Astrocyte (in vitro differentiated cells and primary cell): ENCODE data around the gene AJAP1. TPM values are rescaled to one million over a fixed set of nuclear protein-coding genes. Genes with fewer than 3 reads are reported as not detected.

Experiments
- DNase-seq: peaks from one replicate; pipeline ENCODE4 v3.0.0-alpha.2; 2010; ENCODE audit warnings: low read depth
- FAIRE-seq: peaks from 2 replicates; lab custom pipeline; 2011; peaks lifted over from hg19 to GRCh38; lab: Jason Lieb, UNC
- H2AFZ ChIP-seq: 2 replicates; pipeline ENCODE4 v1.6.0; 2012; ENCODE audit warnings: low read depth, low read length, inconsistent platforms
- H3K27ac ChIP-seq: 2 replicates; pipeline ENCODE4 v1.5.1; 2011; ENCODE audit warnings: low read depth, low read length, inconsistent platforms
- H3K27me3 ChIP-seq: 2 replicates; pipeline ENCODE4 v1.6.0; 2011; ENCODE audit warnings: low read length, inconsistent platforms; ENCODE audit not compliant: insufficient read depth
- H3K36me3 ChIP-seq: 2 replicates; pipeline ENCODE4 v1.5.1; 2011; ENCODE audit warnings: low read length, inconsistent platforms; ENCODE audit not compliant: insufficient read depth
- H3K4me1 ChIP-seq: 2 replicates; pipeline ENCODE4 v1.5.1; 2011; ENCODE audit warnings: low read length, inconsistent platforms; ENCODE audit not compliant: insufficient read depth
- H3K4me2 ChIP-seq: 2 replicates; pipeline ENCODE4 v1.6.0; 2012; ENCODE audit warnings: low read length, inconsistent platforms
- H3K4me3 ChIP-seq: 2 replicates; pipeline ENCODE4 v1.5.1; 2011; ENCODE audit warnings: low read depth, mild to moderate bottlenecking, low read length, inconsistent platforms; ENCODE audit not compliant: insufficient read depth
- H3K79me2 ChIP-seq: 2 replicates; pipeline ENCODE4 v1.6.0; 2012; ENCODE audit warnings: mild to moderate bottlenecking, low read length, inconsistent platforms; ENCODE audit not compliant: insufficient read depth
- H3K9ac ChIP-seq: 2 replicates; pipeline ENCODE4 v1.6.0; 2012; ENCODE audit warnings: mild to moderate bottlenecking, low read length, inconsistent platforms
- H3K9me3 ChIP-seq: 2 replicates; pipeline ENCODE4 v1.5.1; 2012; ENCODE audit warnings: low read depth, mild to moderate bottlenecking, low read length, inconsistent platforms; ENCODE audit not compliant: insufficient read depth
- H4K20me1 ChIP-seq: 2 replicates; pipeline ENCODE4 v1.6.0; 2012; ENCODE audit warnings: low read length, inconsistent platforms; ENCODE audit not compliant: insufficient read depth
- H3K27ac Mint-ChIP-seq: one replicate; pipeline ENCODE4 v1.8.0; 2021; ENCODE audit warnings: mild to moderate bottlenecking, mixed read lengths; ENCODE audit not compliant: unreplicated experiment
- H3K27me3 Mint-ChIP-seq: one replicate; pipeline ENCODE4 v1.8.0; 2021; ENCODE audit warnings: low read depth, mixed read lengths; ENCODE audit not compliant: unreplicated experiment
- H3K36me3 Mint-ChIP-seq: one replicate; pipeline ENCODE4 v1.8.0; 2021; ENCODE audit warnings: low read depth, mixed read lengths; ENCODE audit not compliant: unreplicated experiment
- H3K4me1 Mint-ChIP-seq: one replicate; pipeline ENCODE4 v1.8.0; 2021; ENCODE audit warnings: low read depth, mixed read lengths; ENCODE audit not compliant: unreplicated experiment
- H3K4me3 Mint-ChIP-seq: one replicate; pipeline ENCODE4 v1.8.0; 2021; ENCODE audit warnings: mild to moderate bottlenecking, moderate library complexity, mixed read lengths; ENCODE audit not compliant: unreplicated experiment
- H3K9me3 Mint-ChIP-seq: one replicate; pipeline ENCODE4 v1.8.0; 2021; ENCODE audit warnings: mild to moderate bottlenecking, mixed read lengths; ENCODE audit not compliant: unreplicated experiment
- EZH2 ChIP-seq: IDR thresholded peaks from 2 replicates; pipeline ENCODE4 v1.6.1; 2012; ENCODE audit warnings: mild to moderate bottlenecking, low read length, inconsistent platforms; ENCODE audit not compliant: insufficient read depth
- total RNA-seq: library from RNA; stranded (reverse); gene quantifications from 2 replicates; pipeline ENCODE4 v1.2.1, GENCODE V29; 2021
- TF ChIP-seq, protein P1 (sequence below): IDR thresholded peaks from 2 replicates; pipeline ENCODE4 v1.5.1; 2011; ENCODE audit warnings: low read depth, mild to moderate bottlenecking, inconsistent platforms, low read length, moderate library complexity; ENCODE audit not compliant: insufficient read depth

Gene AJAP1
- total RNA-seq, 1 donor from 2014 or later, result 0.34 TPM

DNA sequence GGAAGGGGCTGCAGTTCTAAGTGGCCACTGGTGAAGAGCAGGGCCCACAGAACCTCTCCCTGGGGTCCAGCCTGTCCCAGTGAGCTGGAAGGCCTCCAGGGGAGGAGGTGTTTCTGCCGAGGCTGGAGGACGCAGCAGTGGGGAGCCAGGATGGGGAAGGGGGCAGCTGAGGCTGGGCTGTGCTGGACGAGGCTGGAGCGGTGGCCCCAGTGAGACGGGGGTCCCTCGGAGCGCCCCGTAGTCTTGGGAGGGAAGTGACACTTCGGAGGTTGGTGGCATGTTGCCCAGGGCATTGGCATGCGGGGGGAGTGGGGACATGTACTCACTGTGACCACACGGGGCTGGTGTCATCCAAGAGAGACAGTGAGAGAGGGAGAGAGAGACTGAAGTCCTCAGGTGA lies 33.5 kb downstream of the AJAP1 start:
- peaks cover 6% of the 10 kb centered on the region for H3K9me3 ChIP-seq
- Mint-ChIP-seq H3K36me3 (no peaks in the 10 kb centered on the region), H3K27ac (no peak overlapping the region), H3K4me3 (no peak overlapping the region), H3K4me1 (peaks cover 4% of the 10 kb centered on the region), H3K9me3 (no peaks in the 10 kb centered on the region), H3K27me3 (peaks cover 44% of the 10 kb centered on the region)
- no peak overlapping the region for H3K4me3 ChIP-seq
- H3K27ac ChIP-seq, result no peak overlapping the region
- H3K9ac ChIP-seq, result no peak overlapping the region
- H2AFZ ChIP-seq, result no peak overlapping the region
- DNase-seq (no peak), FAIRE-seq (no peak)
- H3K36me3 ChIP-seq, result no peaks in the 10 kb centered on the region
- no peak overlapping the region for H3K4me2 ChIP-seq
- H3K4me1 ChIP-seq, result no peaks in the 10 kb centered on the region
- H3K79me2 ChIP-seq, result no peaks in the 10 kb centered on the region
- no peaks in the 10 kb centered on the region for H4K20me1 ChIP-seq
- no peaks in the 10 kb centered on the region for H3K27me3 ChIP-seq
- TF ChIP-seq EZH2, result no peak
- TF ChIP-seq, protein P1, sequence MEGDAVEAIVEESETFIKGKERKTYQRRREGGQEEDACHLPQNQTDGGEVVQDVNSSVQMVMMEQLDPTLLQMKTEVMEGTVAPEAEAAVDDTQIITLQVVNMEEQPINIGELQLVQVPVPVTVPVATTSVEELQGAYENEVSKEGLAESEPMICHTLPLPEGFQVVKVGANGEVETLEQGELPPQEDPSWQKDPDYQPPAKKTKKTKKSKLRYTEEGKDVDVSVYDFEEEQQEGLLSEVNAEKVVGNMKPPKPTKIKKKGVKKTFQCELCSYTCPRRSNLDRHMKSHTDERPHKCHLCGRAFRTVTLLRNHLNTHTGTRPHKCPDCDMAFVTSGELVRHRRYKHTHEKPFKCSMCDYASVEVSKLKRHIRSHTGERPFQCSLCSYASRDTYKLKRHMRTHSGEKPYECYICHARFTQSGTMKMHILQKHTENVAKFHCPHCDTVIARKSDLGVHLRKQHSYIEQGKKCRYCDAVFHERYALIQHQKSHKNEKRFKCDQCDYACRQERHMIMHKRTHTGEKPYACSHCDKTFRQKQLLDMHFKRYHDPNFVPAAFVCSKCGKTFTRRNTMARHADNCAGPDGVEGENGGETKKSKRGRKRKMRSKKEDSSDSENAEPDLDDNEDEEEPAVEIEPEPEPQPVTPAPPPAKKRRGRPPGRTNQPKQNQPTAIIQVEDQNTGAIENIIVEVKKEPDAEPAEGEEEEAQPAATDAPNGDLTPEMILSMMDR, result no peak

DNA sequence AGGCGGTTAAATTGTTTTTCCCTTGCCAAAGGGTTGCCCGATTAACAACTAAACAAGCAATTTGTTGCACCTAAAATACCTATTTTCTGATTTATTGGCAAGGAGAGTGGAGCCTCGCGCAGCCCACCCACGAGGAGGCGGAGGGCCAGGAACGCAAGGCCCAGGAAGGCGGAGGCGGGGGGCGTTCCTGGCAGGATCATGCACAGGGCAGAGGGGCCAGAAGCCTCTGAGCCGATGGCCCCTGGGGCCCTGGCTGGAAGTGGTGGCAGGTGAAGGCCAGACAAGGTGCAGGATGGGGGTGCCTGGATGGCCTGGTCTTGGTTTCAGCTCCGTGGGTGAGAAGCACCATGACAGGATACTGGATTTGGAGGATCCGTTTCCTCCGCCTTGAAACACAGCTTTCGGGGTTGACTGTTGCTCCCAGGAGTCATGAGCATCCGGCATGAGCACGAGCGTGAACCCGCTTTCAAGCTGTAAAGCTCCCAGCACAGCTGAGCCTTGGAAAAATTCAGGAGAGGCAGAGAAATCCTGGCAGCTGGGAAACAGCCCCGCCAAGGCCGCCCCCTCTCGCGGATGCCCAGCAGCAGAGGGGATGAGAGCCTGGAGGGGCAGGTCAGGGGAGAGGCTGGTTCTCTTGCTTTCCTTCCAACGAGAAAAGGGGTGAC lies 35.0 kb downstream of the AJAP1 start:
- H3K27ac ChIP-seq, result no peak overlapping the region
- TF ChIP-seq EZH2, result no peak
- TF ChIP-seq, protein P1, result no peak
- Mint-ChIP-seq H3K27me3 (peaks cover 39% of the 10 kb centered on the region), H3K4me1 (no peaks in the 10 kb centered on the region), H3K27ac (no peak overlapping the region), H3K9me3 (peaks cover under 1% of the 10 kb centered on the region), H3K4me3 (no peak overlapping the region), H3K36me3 (peaks cover 2% of the 10 kb centered on the region)
- H3K4me2 ChIP-seq, result no peak overlapping the region
- no peak overlapping the region for H2AFZ ChIP-seq
- H3K36me3 ChIP-seq, result no peaks in the 10 kb centered on the region
- no peak for DNase-seq
- H4K20me1 ChIP-seq, result no peaks in the 10 kb centered on the region
- no peak overlapping the region for H3K4me3 ChIP-seq
- peaks cover 6% of the 10 kb centered on the region for H3K9me3 ChIP-seq
- no peak overlapping the region for H3K9ac ChIP-seq
- FAIRE-seq, result no peak
- no peaks in the 10 kb centered on the region for H3K4me1 ChIP-seq
- H3K27me3 ChIP-seq, result no peaks in the 10 kb centered on the region
- H3K79me2 ChIP-seq, result no peaks in the 10 kb centered on the region

DNA sequence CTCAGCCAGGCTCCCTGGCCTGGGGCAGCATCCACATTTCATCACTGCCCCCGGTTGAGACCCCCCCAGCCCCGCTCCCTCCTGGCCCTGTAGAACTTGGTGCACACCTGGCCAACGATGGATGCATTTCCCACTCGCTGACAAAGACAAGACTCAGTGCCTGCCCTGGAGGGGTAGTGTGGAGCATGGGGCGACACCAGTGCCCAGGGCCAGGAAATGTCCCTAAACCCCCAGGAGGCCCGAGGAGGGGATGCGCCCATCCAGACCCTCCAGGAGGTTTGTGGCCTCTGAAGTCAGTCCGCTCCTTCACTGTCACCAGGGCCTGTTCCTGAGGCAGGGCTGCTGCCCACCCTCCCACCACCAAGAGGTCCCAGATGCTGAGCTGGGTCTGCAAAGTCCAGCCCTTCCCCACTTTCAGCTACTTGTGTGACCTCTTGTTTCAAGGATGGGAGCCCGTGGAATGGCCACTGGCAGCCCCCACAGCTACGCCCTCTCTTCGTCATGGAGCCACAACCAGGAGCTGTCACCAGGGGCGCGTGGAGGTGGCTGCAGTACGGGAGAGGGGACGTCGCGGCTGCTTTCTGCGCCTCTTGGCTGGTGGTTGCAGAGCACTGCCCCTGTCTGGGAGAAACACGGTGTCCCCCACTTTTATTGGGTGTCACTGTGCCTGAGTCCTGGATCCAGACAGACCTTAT lies 35.7 kb downstream of the AJAP1 start:
- no peaks in the 10 kb centered on the region for H3K79me2 ChIP-seq
- Mint-ChIP-seq H3K9me3 (peaks cover 5% of the 10 kb centered on the region), H3K4me3 (no peak overlapping the region), H3K27ac (no peak overlapping the region), H3K27me3 (peaks cover 41% of the 10 kb centered on the region), H3K36me3 (peaks cover 5% of the 10 kb centered on the region), H3K4me1 (no peaks in the 10 kb centered on the region)
- H4K20me1 ChIP-seq, result no peaks in the 10 kb centered on the region
- H3K4me3 ChIP-seq, result no peak overlapping the region
- FAIRE-seq, result no peak
- no peak overlapping the region for H3K9ac ChIP-seq
- TF ChIP-seq, protein P1, result no peak
- TF ChIP-seq EZH2, result no peak
- no peaks in the 10 kb centered on the region for H3K27me3 ChIP-seq
- no peaks in the 10 kb centered on the region for H3K4me1 ChIP-seq
- no peak for DNase-seq
- H3K4me2 ChIP-seq, result no peak overlapping the region
- H3K9me3 ChIP-seq, result peaks cover 4% of the 10 kb centered on the region
- H3K27ac ChIP-seq, result no peak overlapping the region
- H2AFZ ChIP-seq, result no peak overlapping the region
- no peaks in the 10 kb centered on the region for H3K36me3 ChIP-seq
